Lung (tissue), 16 donors: ENCODE data around the gene SPRED3. TPM values are rescaled to one million over a fixed set of nuclear protein-coding genes. Genes with fewer than 3 reads are reported as not detected.
"Not testable (repeated sequence)": the region's sequence is repeated elsewhere in the genome, so short reads cannot be mapped to it uniquely, and the experiment has no call there.

Experiments
- ATAC-seq: fragments of 200-7000 bp; cut with Tn5 transposase; one replicate; pipeline ENCODE4 v1.9.1; 2020; ENCODE audit warnings: moderate number of reproducible peaks; ENCODE audit not compliant: insufficient read depth, low FRiP score
- DNase-seq, 3 donors: peaks; one replicate each; pipeline ENCODE4 v3.0.0-alpha.2; 2013 to 2017
- H3K27ac ChIP-seq, 2 donors: one replicate each; pipeline ENCODE4 v1.5.1; 2013; ENCODE audit warnings: mild to moderate bottlenecking in 2 of 2, moderate library complexity in 2 of 2, control low read depth in 1 of 2, inconsistent platforms in 1 of 2, low read depth in 1 of 2, low read length in 1 of 2
- H3K27me3 ChIP-seq, 3 donors: one replicate each; pipeline ENCODE4 v1.5.1; 2013; ENCODE audit warnings: low read length in 2 of 3; ENCODE audit not compliant: control insufficient read depth in 3 of 3, insufficient read depth in 3 of 3
- H3K36me3 ChIP-seq, 4 donors: one replicate each; pipeline ENCODE4 v1.5.1; 2013; ENCODE audit warnings: low read length in 4 of 4, mild to moderate bottlenecking in 1 of 4, moderate library complexity in 1 of 4; ENCODE audit not compliant: control insufficient read depth in 4 of 4, insufficient read depth in 4 of 4
- H3K4me1 ChIP-seq, 5 donors: one replicate each; pipeline ENCODE4 v1.5.1; 2013; ENCODE audit warnings: low read length in 5 of 5, mild to moderate bottlenecking in 2 of 5, moderate library complexity in 1 of 5; ENCODE audit not compliant: control insufficient read depth in 5 of 5, insufficient read depth in 5 of 5
- H3K4me3 ChIP-seq: one replicate; pipeline ENCODE4 v1.5.1; 2013; ENCODE audit warnings: mild to moderate bottlenecking, control low read depth, moderate library complexity
- H3K9ac ChIP-seq, 2 donors: one replicate each; pipeline ENCODE4 v1.5.1; 2013; ENCODE audit warnings: low read length in 2 of 2, control low read depth in 1 of 2; ENCODE audit not compliant: insufficient read depth in 1 of 2
- H3K9me3 ChIP-seq, 4 donors: one replicate each; pipeline ENCODE4 v1.5.1; 2013; ENCODE audit warnings: low read length in 3 of 4, mild to moderate bottlenecking in 1 of 4, moderate library complexity in 1 of 4; ENCODE audit not compliant: control insufficient read depth in 4 of 4, insufficient read depth in 3 of 4
- WGBS, 2 donors: extraction: QIAGEN DNeasy Blood & Tissue Kit; methylation state at CpG; one replicate each; pipeline ENCODE4 v1.1.7; 2013; 5-methylcytosine and 5-hydroxymethylcytosine counted together
- long read RNA-seq, 5 donors: transcript quantifications; one replicate each; lab custom pipeline, GENCODE V29; 2026
- polyA plus RNA-seq, 2 donors: library from polyadenylated mRNA; stranded (reverse); fragments of 200-250 nt; gene quantifications; one replicate each; pipeline ENCODE4 v1.2.1, GENCODE V29; 2013
- total RNA-seq, 2 donors: library from RNA; depleted of rRNA in 1 of 2; stranded (reverse); fragments of >200 nt in 1 of 2; gene quantifications; one replicate each; pipeline ENCODE4 v1.2.1, GENCODE V29; 2014 to 2021
- TF ChIP-seq, protein P1 (sequence below): IDR thresholded peaks from 2 replicates; pipeline ENCODE4 v1.5.1; 2012; ENCODE audit warnings: mild to moderate bottlenecking; ENCODE audit errors: control extremely low read depth, extremely low read depth
- donor health status: control.
- donor health status: control.
- donor health status: Bipolar disorder and iron deficiency.
- donor health status: healthy.
- donor health status: DM: yes; HTN: yes; CAD: no.

The SPRED3 gene, protein sequence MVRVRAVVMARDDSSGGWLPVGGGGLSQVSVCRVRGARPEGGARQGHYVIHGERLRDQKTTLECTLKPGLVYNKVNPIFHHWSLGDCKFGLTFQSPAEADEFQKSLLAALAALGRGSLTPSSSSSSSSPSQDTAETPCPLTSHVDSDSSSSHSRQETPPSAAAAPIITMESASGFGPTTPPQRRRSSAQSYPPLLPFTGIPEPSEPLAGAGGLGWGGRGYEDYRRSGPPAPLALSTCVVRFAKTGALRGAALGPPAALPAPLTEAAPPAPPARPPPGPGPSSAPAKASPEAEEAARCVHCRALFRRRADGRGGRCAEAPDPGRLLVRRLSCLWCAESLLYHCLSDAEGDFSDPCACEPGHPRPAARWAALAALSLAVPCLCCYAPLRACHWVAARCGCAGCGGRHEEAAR
- 1 to 10 TPM in 1 of 2 donors, under 1 TPM in 1; 0.09 to 2.6 TPM for total RNA-seq
- polyA plus RNA-seq: 1 to 10 TPM; 1.2 to 1.4 TPM
- long read RNA-seq, donor 1: 0 reads
- long read RNA-seq, donor 2: 0 reads
- long read RNA-seq, donor 3: 0 reads
- long read RNA-seq, donor 4: 0 reads
- long read RNA-seq, donor 5: 0 reads

DNA sequence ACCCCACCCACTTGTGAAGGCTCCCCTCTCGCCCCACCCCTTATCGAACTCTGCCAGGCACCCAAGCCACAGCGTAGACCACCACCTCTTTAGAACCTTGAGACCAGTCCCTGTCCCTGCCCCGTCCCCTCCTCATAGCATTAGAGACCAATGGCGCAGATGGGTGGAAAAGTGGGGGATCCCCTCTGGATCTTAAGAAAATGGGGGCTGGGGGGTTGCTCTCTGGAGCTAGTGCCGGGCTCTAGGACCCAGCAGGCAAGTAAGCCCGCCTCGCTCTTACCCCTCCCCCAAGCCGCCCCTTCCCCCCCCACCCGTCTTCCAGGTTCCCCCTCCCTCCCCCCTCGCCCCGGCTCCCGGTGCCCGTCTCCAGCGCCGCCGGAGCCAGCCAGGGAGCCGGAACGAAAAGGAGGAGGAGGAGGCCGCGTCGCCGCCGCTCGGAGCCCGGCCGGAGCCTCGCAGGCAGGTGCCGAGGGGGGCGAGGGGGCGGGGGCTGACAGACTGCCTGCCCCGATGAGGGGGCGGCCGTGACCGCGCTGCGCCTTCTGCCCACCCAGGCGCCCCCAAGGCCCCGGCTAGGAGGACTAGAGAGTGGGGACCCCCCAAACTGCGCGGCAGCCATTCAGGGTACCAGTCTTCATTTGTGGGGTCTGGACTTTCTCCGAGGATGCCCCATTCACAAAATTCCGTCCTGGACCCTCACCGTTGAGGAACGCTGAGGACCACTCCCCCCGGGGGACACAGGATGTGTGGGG, at the start of gene SPRED3:
TSS of gene SPRED3 (plus strand) at position 349 of the 752 bp plus-strand sequence. CDS start 1,606 bp downstream, outside the sequence.
- peaks cover 0 to 18% (median 0%) of the 10 kb centered on the region in 5 donors for H3K4me1 ChIP-seq
- no peak within 1 kb of the TSS for H3K9ac ChIP-seq
- H3K4me3 ChIP-seq: peak within 1 kb of the TSS; percentile 32
- H3K36me3 ChIP-seq: peaks cover 0 to 11% (median 7%) of the 10 kb centered on the region in 4 donors
- peak in 1 of 3 donors; percentile 18 for DNase-seq
- H3K27me3 ChIP-seq: peaks cover 0 to 78% (median 43%) of the 10 kb centered on the region in 3 donors
- no peak for ATAC-seq
- peak within 1 kb of the TSS; percentile 18 to 47 for H3K27ac ChIP-seq
- TF ChIP-seq, protein P1, sequence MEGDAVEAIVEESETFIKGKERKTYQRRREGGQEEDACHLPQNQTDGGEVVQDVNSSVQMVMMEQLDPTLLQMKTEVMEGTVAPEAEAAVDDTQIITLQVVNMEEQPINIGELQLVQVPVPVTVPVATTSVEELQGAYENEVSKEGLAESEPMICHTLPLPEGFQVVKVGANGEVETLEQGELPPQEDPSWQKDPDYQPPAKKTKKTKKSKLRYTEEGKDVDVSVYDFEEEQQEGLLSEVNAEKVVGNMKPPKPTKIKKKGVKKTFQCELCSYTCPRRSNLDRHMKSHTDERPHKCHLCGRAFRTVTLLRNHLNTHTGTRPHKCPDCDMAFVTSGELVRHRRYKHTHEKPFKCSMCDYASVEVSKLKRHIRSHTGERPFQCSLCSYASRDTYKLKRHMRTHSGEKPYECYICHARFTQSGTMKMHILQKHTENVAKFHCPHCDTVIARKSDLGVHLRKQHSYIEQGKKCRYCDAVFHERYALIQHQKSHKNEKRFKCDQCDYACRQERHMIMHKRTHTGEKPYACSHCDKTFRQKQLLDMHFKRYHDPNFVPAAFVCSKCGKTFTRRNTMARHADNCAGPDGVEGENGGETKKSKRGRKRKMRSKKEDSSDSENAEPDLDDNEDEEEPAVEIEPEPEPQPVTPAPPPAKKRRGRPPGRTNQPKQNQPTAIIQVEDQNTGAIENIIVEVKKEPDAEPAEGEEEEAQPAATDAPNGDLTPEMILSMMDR: no peak
- 1% methylated on average over 35 to 45 of the region's 46 CpGs for WGBS, 2 donors
- H3K9me3 ChIP-seq: peaks cover 0 to 5% (median 0%) of the 10 kb centered on the region in 4 donors

DNA sequence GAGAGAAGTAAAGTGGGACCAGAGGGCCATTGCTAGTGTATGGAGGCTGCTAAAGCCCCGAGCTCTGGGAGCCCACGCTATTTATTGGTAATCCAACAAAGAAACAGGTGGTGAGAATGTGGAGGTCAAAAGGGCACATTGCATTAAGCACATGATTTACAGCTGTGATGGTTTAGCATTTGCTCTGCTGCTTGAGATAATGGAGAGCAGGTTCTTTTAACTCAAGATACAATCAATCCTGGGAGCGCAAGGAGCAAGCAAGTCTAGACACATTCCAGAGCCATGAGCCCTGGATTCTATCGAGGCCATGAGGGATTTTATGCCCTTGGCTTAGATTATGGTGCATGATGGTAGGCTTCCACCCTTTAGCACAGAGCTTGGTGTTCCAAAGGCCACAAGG, 49.5 kb upstream of the SPRED3 start:
- not testable (repeated sequence) for H3K9me3 ChIP-seq, ATAC-seq, H3K27me3 ChIP-seq, H3K4me1 ChIP-seq, H3K36me3 ChIP-seq, DNase-seq, H3K27ac ChIP-seq, H3K9ac ChIP-seq, H3K4me3 ChIP-seq
- 70 to 75% methylated on average over 4 of the region's 4 CpGs for WGBS, 2 donors

DNA sequence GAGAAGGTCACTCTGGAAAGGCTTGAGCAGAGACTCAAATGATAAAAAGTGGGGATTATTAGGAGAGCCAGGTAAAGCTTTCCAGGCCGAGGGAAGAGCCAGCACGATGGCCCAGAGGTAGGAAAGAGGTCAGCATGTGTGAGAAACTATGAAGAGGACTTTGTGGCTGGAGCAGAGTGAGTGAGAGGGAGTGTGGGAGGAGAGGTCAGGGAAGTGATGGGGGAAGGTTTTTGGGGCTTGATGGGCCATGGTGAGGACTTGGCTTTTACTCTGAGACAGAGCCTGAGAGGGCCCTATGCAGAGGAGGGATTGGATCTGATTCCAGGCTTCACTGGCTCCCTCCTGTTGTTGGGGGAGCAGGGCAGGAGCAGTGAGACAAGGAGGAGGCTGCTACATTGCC, 47.6 kb upstream of the SPRED3 start:
- no peak overlapping the region for H3K27ac ChIP-seq
- DNase-seq: no peak
- H3K27me3 ChIP-seq: no peaks in the 10 kb centered on the region
- no peaks in the 10 kb centered on the region for H3K9me3 ChIP-seq
- no peak overlapping the region for H3K4me3 ChIP-seq
- ATAC-seq: no peak
- H3K36me3 ChIP-seq: peaks cover 0 to 2% (median 0%) of the 10 kb centered on the region in 4 donors
- TF ChIP-seq, protein P1: no peak
- WGBS, 2 donors: 98 to 99% methylated on average over 2 of the region's 2 CpGs
- H3K9ac ChIP-seq: no peak overlapping the region
- peaks cover 0 to 8% (median 0%) of the 10 kb centered on the region in 5 donors for H3K4me1 ChIP-seq

DNA sequence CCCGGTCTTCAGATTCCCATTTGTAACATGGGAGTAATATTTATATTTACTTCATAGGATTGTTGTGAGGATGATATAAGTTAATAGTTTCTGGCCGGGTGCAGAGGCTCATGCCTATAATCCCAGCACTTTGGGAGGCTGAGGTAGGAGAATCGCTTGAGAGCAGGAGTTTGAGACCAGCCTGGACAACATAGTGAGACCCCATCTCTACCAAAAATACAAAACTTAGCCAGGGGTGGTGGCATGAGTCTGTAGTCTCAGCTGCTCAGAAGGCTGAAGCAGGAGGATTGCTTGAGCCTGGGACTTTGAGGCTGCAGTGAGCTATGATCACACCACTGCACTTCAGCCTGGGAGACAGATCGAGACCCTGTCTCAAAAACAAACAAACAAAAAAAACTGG, 41.7 kb upstream of the SPRED3 start:
- no peaks in the 10 kb centered on the region for H3K9me3 ChIP-seq
- no peak for ATAC-seq
- no peaks in the 10 kb centered on the region for H3K27me3 ChIP-seq
- 85 to 94% methylated on average over 4 of the region's 4 CpGs for WGBS, 2 donors
- H3K9ac ChIP-seq: no peak overlapping the region
- TF ChIP-seq, protein P1: no peak
- H3K27ac ChIP-seq: no peak overlapping the region
- H3K4me1 ChIP-seq: no peaks in the 10 kb centered on the region
- no peak overlapping the region for H3K4me3 ChIP-seq
- no peaks in the 10 kb centered on the region for H3K36me3 ChIP-seq
- no peak for DNase-seq
